Glomerular visceral epithelial cell (primary cell): ENCODE results near the gene RAD1.

Source experiments
- DNase-seq: peaks from one replicate; pipeline ENCODE4 v3.0.0-alpha.2; 2016; ENCODE audit errors: extremely low spot score

Gene RAD1

DNA sequence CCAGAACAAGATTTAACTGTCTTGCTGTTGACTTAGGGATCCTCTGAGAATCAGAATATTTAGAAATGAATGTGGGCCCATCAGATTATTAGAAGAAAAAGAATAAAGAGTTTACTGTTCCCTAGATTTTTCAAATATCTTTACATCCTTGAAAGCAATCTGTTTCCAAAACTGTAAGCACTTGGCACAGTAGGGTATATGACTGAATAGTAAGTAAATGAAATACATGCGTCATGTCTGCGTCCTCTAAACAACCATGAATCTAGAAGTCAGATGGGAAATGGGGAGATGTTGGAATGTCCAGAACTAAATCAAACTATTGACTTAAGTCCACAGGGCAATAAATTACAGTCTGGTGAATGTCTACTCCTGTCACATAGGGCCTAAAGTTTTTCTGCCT lies 50.2 kb downstream of the RAD1 start:
- DNase-seq, result no peak

GRCh38 chr5:34863946-34864345 lies 51.4 kb downstream of the RAD1 start:
- DNase-seq, result no peak

- DNase-seq, result no peak
These were observed 56.1 kb downstream of the RAD1 start for GRCh38 chr5:34859253-34859652.

GRCh38 chr5:34858790-34859189 lies 56.5 kb downstream of the RAD1 start:
- no peak for DNase-seq

GRCh38 chr5:34857894-34858293 lies 57.4 kb downstream of the RAD1 start:
- no peak for DNase-seq

- DNase-seq, result no peak
These were observed 58.1 kb downstream of the RAD1 start for GRCh38 chr5:34857161-34857560.
